Activated naive CD4-positive, alpha-beta T cell (primary cell): ENCODE data around the gene DHRS4.
A peak's percentile ranks its signal among the peaks of the same experiment; 100 is the strongest.
"Not testable (repeated sequence)": the region's sequence is repeated elsewhere in the genome, so short reads cannot be mapped to it uniquely, and the experiment has no call there.

Source experiments
- DNase-seq, 4 experiments: peaks; one replicate each; lab custom pipeline; 2025; lab: John Stamatoyannopoulos, UW

The DHRS4 gene

GRCh38 chr14:23984891-23985602, 31.5 kb downstream of the DHRS4 start:
- no peak for DNase-seq

GRCh38 chr14:23988223-23988606, 34.6 kb downstream of the DHRS4 start:
- not testable (repeated sequence) for DNase-seq

GRCh38 chr14:23988607-23989363, 35.2 kb downstream of the DHRS4 start, which contains the start of gene DHRS4L2:
Gene DHRS4L2 (plus strand): TSS chr14:23988929. CDS start chr14:23988948, 19 bp downstream.
- DNase-seq = peak; percentile 32 to 60 (median 45)

GRCh38 chr14:23989734-23990445, 36.3 kb downstream of the DHRS4 start:
- not testable (repeated sequence) for DNase-seq

- DNase-seq = not testable (repeated sequence)
These were observed 37.4 kb downstream of the DHRS4 start for GRCh38 chr14:23990961-23991360.

GRCh38 chr14:23993042-23993441, 39.5 kb downstream of the DHRS4 start:
- not testable (repeated sequence) for DNase-seq

- not testable (repeated sequence) for DNase-seq
These were observed 42.4 kb downstream of the DHRS4 start for GRCh38 chr14:23996009-23996408.

- DNase-seq = not testable (repeated sequence)
These were observed 43.3 kb downstream of the DHRS4 start for GRCh38 chr14:23996825-23997224.

GRCh38 chr14:23999640-24000039, 46.1 kb downstream of the DHRS4 start:
- DNase-seq = not testable (repeated sequence)

GRCh38 chr14:24001078-24001477, 47.5 kb downstream of the DHRS4 start:
- not testable (repeated sequence) for DNase-seq

GRCh38 chr14:24001679-24002078, 48.1 kb downstream of the DHRS4 start:
- not testable (repeated sequence) for DNase-seq

- not testable (repeated sequence) for DNase-seq
These were observed 52.9 kb downstream of the DHRS4 start for GRCh38 chr14:24006471-24006816.

GRCh38 chr14:24006817-24007652, 53.5 kb downstream of the DHRS4 start:
- peak in 3 of 4 experiments; percentile 35 to 56 (median 50) for DNase-seq

GRCh38 chr14:24011051-24011450, 57.5 kb downstream of the DHRS4 start:
- DNase-seq = no peak

GRCh38 chr14:24012726-24013273, 59.2 kb downstream of the DHRS4 start:
- DNase-seq = not testable (repeated sequence)

- peak in 2 of 4 experiments; percentile 3 to 5 for DNase-seq
These were observed 60.3 kb downstream of the DHRS4 start for GRCh38 chr14:24013654-24014514.

GRCh38 chr14:24015745-24016144, 62.2 kb downstream of the DHRS4 start:
- not testable (repeated sequence) for DNase-seq
